Suprapubic skin (tissue), 4 donors: Measurements from ENCODE around the gene CCNJL.

Source experiments
- CTCF ChIP-seq, 2 donors: fragments of 200-600 bp in 1 of 2; fragments of 450-650 bp in 1 of 2; sonication (generic) in 1 of 2; IDR thresholded peaks; one replicate each; pipeline ENCODE4 v1.5.1; 2016 to 2019; ENCODE audit warnings: antibody characterized with exemption in 2 of 2, mild to moderate bottlenecking in 1 of 2, moderate library complexity in 1 of 2
- POLR2A ChIP-seq, 2 donors: fragments of 450-650 bp; IDR thresholded peaks; one replicate each; pipeline ENCODE4 v1.6.1; 2017; ENCODE audit warnings: antibody characterized with exemption in 2 of 2, mild to moderate bottlenecking in 2 of 2, moderate library complexity in 2 of 2
- POLR2AphosphoS5 ChIP-seq, 3 donors: sonication (generic); formaldehyde crosslinking; IDR thresholded peaks; one replicate each; pipeline ENCODE4 v1.6.1; 2017; ENCODE audit warnings: antibody characterized with exemption in 3 of 3

- TF ChIP-seq POLR2A (IDR thresholded peaks at IDR 0.05) (no peak), POLR2AphosphoS5 (IDR thresholded peaks at IDR 0.05) (no peak), CTCF (IDR thresholded peaks at IDR 0.05) (no peak)
Observed at GRCh38 chr5:160260006-160260775, 52.2 kb downstream of the CCNJL start.
